ENCODE measurements around the gene SPSB2. TPM values are rescaled to one million over a fixed set of nuclear protein-coding genes. Genes with fewer than 3 reads are reported as not detected.

SPSB2 gene
- total and polyA plus RNA-seq, 2 donors (not counting 1 experiment from before 2014, with no cell fraction given), result 9.4 to 16.0 TPM

GRCh38 chr12:6903722-6904121 lies 30.6 kb upstream of the SPSB2 start:
- Histone ChIP-seq H3K4me3 (ENCODE audit: control extremely low read depth in 1 of 5, extremely low read depth in 1 of 5, insufficient read depth in 1 of 5, low read depth in 2 of 5, low read length in 4 of 5) (no peak overlapping the region), H3K4me1 (ENCODE audit: control insufficient read depth in 2 of 2, insufficient read depth in 2 of 2, low read length in 2 of 2) (peaks cover 14 to 24% of the 10 kb centered on the region in 2 donors), H3K4me2 (replicated peaks; ENCODE audit: low read depth, low read length, poor library complexity, severe bottlenecking) (peak overlapping the region; percentile 92), H3K36me3 (replicated peaks in 1 of 2; ENCODE audit: control extremely low read depth in 1 of 2, control insufficient read depth in 1 of 2, extremely low read depth in 1 of 2, insufficient read depth in 2 of 2, low read length in 1 of 2) (peaks cover 0 to 6% of the 10 kb centered on the region in 2 experiments), H4K20me1 (ENCODE audit: control insufficient read depth, insufficient read depth, low read length, poor library complexity, severe bottlenecking) (no peaks in the 10 kb centered on the region), H3K27ac (ENCODE audit: low read length in 2 of 2) (peak overlapping the region in 1 of 2 donors; percentile 94), H3K9me3 (ENCODE audit: control extremely low read depth in 1 of 3, control insufficient read depth in 2 of 3, insufficient read depth in 1 of 3, low read length in 2 of 3) (no peaks in the 10 kb centered on the region), H3K79me2 (ENCODE audit: control insufficient read depth, insufficient read depth, low read length) (no peaks in the 10 kb centered on the region), H2AFZ (ENCODE audit: insufficient read depth, low read depth, low read length, poor library complexity, severe bottlenecking) (peak overlapping the region; percentile 89), H3K9ac (ENCODE audit: low read length) (no peak overlapping the region), H3K27me3 (replicated peaks in 1 of 4; ENCODE audit: control extremely low read depth in 1 of 4, control insufficient read depth in 3 of 4, insufficient read depth in 4 of 4, low read length in 3 of 4) (no peaks in the 10 kb centered on the region)
- TF ChIP-seq CTCF (IDR thresholded peaks at IDR 0.05) (no peak), EZH2 (IDR thresholded peaks at IDR 0.05; ENCODE audit: borderline replicate concordance, insufficient read depth, low read depth, low read length, poor library complexity, severe bottlenecking) (no peak)
- Mint-ChIP-seq H3K9me3 (ENCODE audit: insufficient read depth) (no peaks in the 10 kb centered on the region), H3K27ac (no peak overlapping the region), H3K4me1 (peaks cover 8% of the 10 kb centered on the region), H3K4me3 (no peak overlapping the region), H3K27me3 (no peaks in the 10 kb centered on the region)
- WGBS (ENCODE audit: insufficient coverage), result 50% methylated on average over 1 of the region's 1 CpG
- POLR2A ChIA-PET, result interaction anchor here (0.6 to 1.8 kb wide), 2 partner anchors 34 to 68 kb away, joined by 5 to 9 read pairs; no protein-coding TSS in a partner anchor
- CTCF ChIA-PET, result interaction anchor here (2.6 to 6.9 kb wide), 2 partner anchors 12 to 30 kb away, joined by 14 to 33 read pairs; partner anchors contain the start of gene SPSB2
- DNase-seq (peak; percentile 16), ATAC-seq (ENCODE audit: low read depth) (no peak)
- intact Hi-C loops (cut with micrococcal nuclease), result loop anchor here (1.0 kb wide), 5 partner anchors 11 to 67 kb away; partner anchors contain the start of genes EMG1, ENO2, PHB2 and SPSB2

GRCh38 chr12:6902448-6902847 lies 29.3 kb upstream of the SPSB2 start:
- Histone ChIP-seq H3K36me3 (replicated peaks in 1 of 2; ENCODE audit: control extremely low read depth in 1 of 2, control insufficient read depth in 1 of 2, extremely low read depth in 1 of 2, insufficient read depth in 2 of 2, low read length in 1 of 2) (peaks cover 0 to 6% of the 10 kb centered on the region in 2 experiments), H3K4me1 (ENCODE audit: control insufficient read depth in 2 of 2, insufficient read depth in 2 of 2, low read length in 2 of 2) (peaks cover 14 to 24% of the 10 kb centered on the region in 2 donors), H3K27ac (ENCODE audit: low read length in 2 of 2) (no peak overlapping the region), H3K4me3 (ENCODE audit: control extremely low read depth in 1 of 5, extremely low read depth in 1 of 5, insufficient read depth in 1 of 5, low read depth in 2 of 5, low read length in 4 of 5) (no peak overlapping the region), H3K9ac (ENCODE audit: low read length) (no peak overlapping the region), H4K20me1 (ENCODE audit: control insufficient read depth, insufficient read depth, low read length, poor library complexity, severe bottlenecking) (no peaks in the 10 kb centered on the region), H3K9me3 (ENCODE audit: control extremely low read depth in 1 of 3, control insufficient read depth in 2 of 3, insufficient read depth in 1 of 3, low read length in 2 of 3) (no peaks in the 10 kb centered on the region), H3K4me2 (replicated peaks; ENCODE audit: low read depth, low read length, poor library complexity, severe bottlenecking) (no peak overlapping the region), H3K27me3 (replicated peaks in 1 of 4; ENCODE audit: control extremely low read depth in 1 of 4, control insufficient read depth in 3 of 4, insufficient read depth in 4 of 4, low read length in 3 of 4) (no peaks in the 10 kb centered on the region), H2AFZ (ENCODE audit: insufficient read depth, low read depth, low read length, poor library complexity, severe bottlenecking) (no peak overlapping the region), H3K79me2 (ENCODE audit: control insufficient read depth, insufficient read depth, low read length) (no peaks in the 10 kb centered on the region)
- no peaks in the 10 kb centered on the region for H3K9me3 Mint-ChIP-seq (ENCODE audit: insufficient read depth)
- 100% methylated on average over 1 of the region's 4 CpGs for WGBS (ENCODE audit: insufficient coverage)
- no peak overlapping the region for H3K4me3 Mint-ChIP-seq
- ATAC-seq (ENCODE audit: low read depth), result no peak
- DNase-seq, result no peak
- no peak for TF ChIP-seq CTCF (IDR thresholded peaks at IDR 0.05)
- TF ChIP-seq EZH2 (IDR thresholded peaks at IDR 0.05; ENCODE audit: borderline replicate concordance, insufficient read depth, low read depth, low read length, poor library complexity, severe bottlenecking), result no peak
- CTCF ChIA-PET, result interaction anchor here (0.6 to 2.6 kb wide), 5 partner anchors 11 to 204 kb away, joined by 3 to 14 read pairs (median 3); partner anchors contain the start of gene SPSB2
- H3K27me3 Mint-ChIP-seq, result no peaks in the 10 kb centered on the region
- H3K4me1 Mint-ChIP-seq, result peaks cover 8% of the 10 kb centered on the region
- POLR2A ChIA-PET, result interaction anchor here (0.6 to 1.3 kb wide), 3 partner anchors 11 to 260 kb away, joined by 3 to 5 read pairs (median 4); no protein-coding TSS in a partner anchor
- intact Hi-C loops (cut with micrococcal nuclease), result no loop called here
- no peak overlapping the region for H3K27ac Mint-ChIP-seq

Measured in B cell (primary cell).